Panc1 (cell line): ENCODE data around the gene PAWR.

Experiments
- CTCF ChIP-seq: fragments of 450-650 bp; IDR thresholded peaks from 2 replicates; pipeline ENCODE4 v1.5.1; 2017; ENCODE audit warnings: mild to moderate bottlenecking
- POLR2AphosphoS5 ChIP-seq: IDR thresholded peaks from 2 replicates; pipeline ENCODE4 v1.6.1; 2012; ENCODE audit warnings: mild to moderate bottlenecking, low read depth, low read length, moderate library complexity
- SIN3A ChIP-seq: IDR thresholded peaks from 2 replicates; pipeline ENCODE4 v1.6.1; 2012; ENCODE audit warnings: low read depth, mild to moderate bottlenecking, low read length, moderate library complexity, borderline replicate concordance; ENCODE audit not compliant: insufficient read depth
- TCF7L2 ChIP-seq: IDR thresholded peaks from 2 replicates; pipeline ENCODE4 v1.6.1; 2011; ENCODE audit warnings: mild to moderate bottlenecking, low read depth, low read length, inconsistent platforms

DNA sequence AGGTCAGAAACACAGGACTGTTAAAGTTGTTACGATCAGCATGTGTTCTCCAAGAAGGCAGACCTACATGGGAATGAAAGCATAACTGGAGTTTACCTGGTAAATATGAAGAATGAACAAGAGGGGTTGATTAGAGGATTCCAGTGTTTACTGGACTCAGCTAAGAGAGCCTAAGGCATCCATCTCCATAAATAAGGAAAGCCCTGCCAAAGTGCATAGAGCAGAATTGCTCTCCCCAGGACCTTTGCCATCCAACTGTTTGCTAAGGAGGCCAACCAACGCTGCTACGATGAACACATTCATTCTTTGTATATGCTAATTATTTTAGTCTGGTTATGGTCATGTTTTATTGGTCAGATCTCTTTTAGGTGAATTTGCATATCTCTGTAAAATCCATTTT lies 17.1 kb upstream of the PAWR start:
- TF ChIP-seq CTCF (no peak), POLR2AphosphoS5 (no peak), SIN3A (no peak), TCF7L2 (no peak)
